Testis (tissue), 5 donors: Measurements from ENCODE around the gene LRRC36. TPM values are rescaled to one million over a fixed set of nuclear protein-coding genes. Genes with fewer than 3 reads are reported as not detected.

ENCODE experiments used
- DNase-seq: peaks from one replicate; pipeline ENCODE4 v3.0.0-alpha.2; 2019
- H3K27ac ChIP-seq, 2 donors: fragments of 200-600 bp; sonication (generic); one replicate each; pipeline ENCODE4 v1.5.1; 2019
- H3K27me3 ChIP-seq: fragments of 200-600 bp; sonication (generic); one replicate; pipeline ENCODE4 v1.5.1; 2019
- H3K36me3 ChIP-seq: fragments of 200-600 bp; sonication (generic); one replicate; pipeline ENCODE4 v1.5.1; 2017; ENCODE audit warnings: low read depth; ENCODE audit errors: missing control alignments
- H3K4me1 ChIP-seq: fragments of 200-600 bp; sonication (generic); one replicate; pipeline ENCODE4 v1.5.1; 2019
- H3K4me3 ChIP-seq, 2 donors: fragments of 200-600 bp; sonication (generic); one replicate each; pipeline ENCODE4 v1.5.1; 2017 to 2019
- H3K9me3 ChIP-seq: fragments of 200-600 bp; sonication (generic); one replicate; pipeline ENCODE4 v1.5.1; 2017
- CTCF ChIP-seq, 3 experiments: fragments of 450-650 bp in 2 of 3; fragments of 200-600 bp in 1 of 3; sonication (generic) in 1 of 3; IDR thresholded peaks; one replicate each; pipeline ENCODE4 v1.5.1; 2016 to 2019; ENCODE audit warnings: antibody characterized with exemption in 3 of 3, mild to moderate bottlenecking in 2 of 3, moderate library complexity in 1 of 3
- POLR2A ChIP-seq: fragments of 450-650 bp; IDR thresholded peaks from one replicate; pipeline ENCODE4 v1.6.1; 2017; ENCODE audit warnings: antibody characterized with exemption, mild to moderate bottlenecking, moderate library complexity
- WGBS, 2 donors: methylation state at CpG; one replicate each; pipeline ENCODE4 v1.1.5; 2018; 5-methylcytosine and 5-hydroxymethylcytosine counted together
- intact Hi-C: fragments of 100-400 bp; cut with DNase I; formaldehyde crosslinking; loops from one replicate; pipeline ENCODE4 v1.15.1; 2023; ENCODE audit warnings: low total_unique reads
- long read RNA-seq, 2 donors: transcript quantifications; one replicate each; lab custom pipeline, GENCODE V29; 2026
- polyA plus RNA-seq: library from polyadenylated mRNA; stranded (reverse); fragments of 350-450 nt; fragmentation: Illumina TruSeq; extraction: RNeasy Lipid Tissue Mini Kit (QIAGEN cat#74804); gene quantifications from one replicate; pipeline ENCODE4 v1.2.3, GENCODE V29; 2014; ENCODE audit warnings: low read depth, low replicate concordance; ENCODE audit not compliant: insufficient read depth
- total RNA-seq, 2 donors: library from RNA; depleted of rRNA; stranded (reverse); fragments of >200 nt; gene quantifications; one replicate each; pipeline ENCODE4 v1.2.3, GENCODE V29; 2016

LRRC36 gene
- 10 to 100 TPM; 28.3 to 40.9 TPM for total RNA-seq
- polyA plus RNA-seq = 94.5 TPM
- long read RNA-seq, donor 1 = 0 reads
- long read RNA-seq, donor 2 = 0 reads

- Histone ChIP-seq H3K27me3 (no peaks in the 10 kb centered on the region), H3K4me1 (no peaks in the 10 kb centered on the region), H3K36me3 (no peaks in the 10 kb centered on the region), H3K4me3 (peak within 1 kb of the TSS; percentile 64 to 69), H3K9me3 (no peaks in the 10 kb centered on the region), H3K27ac (peak within 1 kb of the TSS; percentile 39 to 59)
- DNase-seq = peak; percentile 86
- WGBS, 2 donors = 5 to 6% methylated on average over 29 to 59 of the region's 61 CpGs
- intact Hi-C loops = no loop called here
- peak; percentile 3 to 58 (median 8) for TF ChIP-seq CTCF (IDR thresholded peaks at IDR 0.05)
- TF ChIP-seq POLR2A = no peak
Measured at GRCh38 chr16:67326472-67327309, at the start of gene LRRC36, which contains the start of gene KCTD19. LRRC36 (plus strand) TSS chr16:67326815; CDS start chr16:67326863, 48 bp downstream. KCTD19 (minus strand) TSS chr16:67326741; CDS start chr16:67326707, 34 bp downstream.

- DNase-seq = no peak
- WGBS, 2 donors = 80 to 84% methylated on average over 3 to 4 of the region's 4 CpGs
- intact Hi-C loops = no loop called here
Measured at GRCh38 chr16:67277294-67277998, 49.2 kb upstream of the LRRC36 start.

GRCh38 chr16:67277999-67278772 is 48.4 kb upstream of the LRRC36 start:
- no peaks in the 10 kb centered on the region for H3K36me3 ChIP-seq
- peak; percentile 32 for DNase-seq
- intact Hi-C loops = no loop called here
- H3K4me3 ChIP-seq = peak overlapping the region; percentile 65 to 67
- peaks cover 17% of the 10 kb centered on the region for H3K4me1 ChIP-seq
- WGBS, 2 donors = 59 to 70% methylated on average over 2 to 13 of the region's 13 CpGs
- H3K9me3 ChIP-seq = no peaks in the 10 kb centered on the region
- TF ChIP-seq CTCF (IDR thresholded peaks at IDR 0.05) (no peak), POLR2A (no peak)
- no peaks in the 10 kb centered on the region for H3K27me3 ChIP-seq
- H3K27ac ChIP-seq = peak overlapping the region in 1 of 2 donors; percentile 36

More at GRCh38 chr16:67277294-67277998, 49.2 kb upstream of the LRRC36 start:
- Histone ChIP-seq H3K4me3 (no peak overlapping the region), H3K9me3 (no peaks in the 10 kb centered on the region), H3K27ac (peak overlapping the region in 1 of 2 donors; percentile 16), H3K27me3 (no peaks in the 10 kb centered on the region), H3K36me3 (no peaks in the 10 kb centered on the region), H3K4me1 (peaks cover 17% of the 10 kb centered on the region)
- TF ChIP-seq CTCF (IDR thresholded peaks at IDR 0.05) (no peak), POLR2A (no peak)

GRCh38 chr16:67278773-67279295 is 47.8 kb upstream of the LRRC36 start:
- intact Hi-C loops = no loop called here
- Histone ChIP-seq H3K9me3 (no peaks in the 10 kb centered on the region), H3K4me3 (peak overlapping the region; percentile 65 to 67), H3K27ac (peak overlapping the region in 1 of 2 donors; percentile 36), H3K36me3 (no peaks in the 10 kb centered on the region), H3K27me3 (no peaks in the 10 kb centered on the region), H3K4me1 (peaks cover 17% of the 10 kb centered on the region)
- 0 to 4% methylated on average over 7 to 8 of the region's 42 CpGs for WGBS, 2 donors
- DNase-seq = peak; percentile 20
- TF ChIP-seq CTCF (IDR thresholded peaks at IDR 0.05) (no peak), POLR2A (no peak)
